HG03060 (cell line): Measurements from ENCODE around the gene CDK5RAP3.

Experiments
- ATAC-seq: cut with Tn5 transposase; IDR thresholded peaks from one replicate; pipeline ENCODE4 v1.9.1; 2021; ENCODE audit warnings: low read depth, moderate number of reproducible peaks; ENCODE audit not compliant: unreplicated experiment

The CDK5RAP3 gene

GRCh38 chr17:47946929-47947397 lies 23.9 kb upstream of the CDK5RAP3 start:
- no peak for ATAC-seq

GRCh38 chr17:47948706-47949196 lies 22.2 kb upstream of the CDK5RAP3 start:
- ATAC-seq, result no peak

DNA sequence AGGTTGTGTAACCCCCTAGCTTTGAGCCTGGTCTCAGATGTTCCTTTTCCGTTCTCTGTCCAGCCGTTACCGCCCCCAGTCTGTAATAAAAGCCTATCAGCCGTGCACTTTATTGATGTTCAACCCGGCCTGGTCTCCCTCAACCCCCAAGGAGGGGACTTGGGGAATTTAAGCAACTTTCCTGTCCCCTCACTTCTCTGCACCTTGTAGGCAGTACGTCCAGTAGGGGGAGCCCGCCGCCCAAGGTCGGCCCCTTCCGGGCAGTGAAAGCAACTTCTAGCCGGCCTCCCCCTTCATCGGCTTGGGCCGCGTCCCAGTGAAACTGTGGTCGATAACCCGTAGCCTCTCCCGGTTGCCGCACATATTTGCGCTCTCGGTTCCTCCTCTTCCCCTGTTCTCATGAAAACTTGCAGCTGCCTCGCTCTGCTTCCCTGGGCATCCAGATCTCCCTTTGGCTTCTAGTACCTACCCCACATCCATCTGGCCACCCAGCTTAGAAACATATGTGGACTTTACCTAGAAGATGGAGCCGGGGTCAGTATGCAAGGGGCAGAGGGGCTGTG lies 21.6 kb upstream of the CDK5RAP3 start:
- no peak for ATAC-seq

- no peak for ATAC-seq
Measured at GRCh38 chr17:47949946-47950345, 21.0 kb upstream of the CDK5RAP3 start.

GRCh38 chr17:47950448-47950847 lies 20.5 kb upstream of the CDK5RAP3 start:
- ATAC-seq, result no peak

DNA sequence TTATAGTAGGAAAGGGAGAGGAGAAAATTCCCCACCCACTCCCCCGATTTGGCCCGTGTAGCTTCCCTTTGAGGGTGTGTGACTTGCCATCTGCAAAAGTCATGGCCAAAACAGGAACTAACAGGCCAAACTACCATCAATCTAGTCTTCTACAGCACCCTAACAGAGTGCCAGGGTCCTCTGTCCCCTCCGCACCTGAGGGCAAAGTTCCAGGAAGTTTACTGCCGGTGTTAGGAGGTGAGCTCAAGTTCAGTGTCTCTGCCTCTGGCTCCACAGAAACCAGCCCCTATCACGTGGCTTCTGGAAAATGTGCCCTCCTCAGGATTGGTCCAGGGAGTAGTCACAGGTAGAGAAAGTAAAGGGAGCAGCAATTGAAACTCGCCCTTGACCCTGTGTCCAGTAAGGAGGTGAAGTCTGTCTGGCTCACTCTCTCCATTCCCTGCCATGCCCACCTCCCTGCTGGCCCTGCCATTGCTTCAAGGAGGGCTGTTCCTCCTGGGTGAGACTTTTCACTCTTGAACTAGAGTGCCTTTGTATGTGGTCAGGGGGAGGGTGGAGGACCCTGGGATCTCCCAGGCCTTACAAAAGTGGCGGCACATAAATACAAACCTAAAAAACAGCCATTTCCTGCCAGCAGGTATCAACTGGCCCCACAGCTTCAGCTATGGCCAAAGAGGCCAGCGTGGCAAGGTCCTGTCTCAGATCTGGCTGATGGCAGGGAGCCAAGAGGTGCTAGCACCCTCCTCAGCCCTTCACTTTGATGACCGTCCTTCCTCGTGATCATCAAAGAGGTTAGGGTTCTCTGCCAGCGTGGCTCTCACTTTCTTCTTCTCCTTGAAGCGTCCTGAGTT lies 18.5 kb upstream of the CDK5RAP3 start:
- ATAC-seq, result no peak

DNA sequence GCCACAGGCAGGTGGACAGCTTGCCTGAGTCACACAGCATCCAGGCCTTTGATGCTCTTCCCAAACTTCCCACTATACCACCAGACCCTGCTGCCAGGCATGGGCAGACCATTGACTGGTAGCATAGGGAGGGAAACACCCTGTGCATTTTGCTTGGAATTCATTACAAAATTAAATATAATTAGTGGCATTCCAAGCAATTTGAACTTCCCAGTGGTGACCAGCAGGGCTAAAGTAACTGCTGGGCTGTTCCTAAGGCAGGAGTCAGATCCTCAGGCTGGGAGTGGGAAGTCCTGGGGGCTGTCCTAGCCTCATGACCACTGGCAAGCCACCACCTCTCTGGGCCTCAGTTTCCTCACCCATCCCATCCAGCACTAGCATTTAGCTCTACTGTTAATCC lies 17.0 kb upstream of the CDK5RAP3 start:
- ATAC-seq, result no peak

DNA sequence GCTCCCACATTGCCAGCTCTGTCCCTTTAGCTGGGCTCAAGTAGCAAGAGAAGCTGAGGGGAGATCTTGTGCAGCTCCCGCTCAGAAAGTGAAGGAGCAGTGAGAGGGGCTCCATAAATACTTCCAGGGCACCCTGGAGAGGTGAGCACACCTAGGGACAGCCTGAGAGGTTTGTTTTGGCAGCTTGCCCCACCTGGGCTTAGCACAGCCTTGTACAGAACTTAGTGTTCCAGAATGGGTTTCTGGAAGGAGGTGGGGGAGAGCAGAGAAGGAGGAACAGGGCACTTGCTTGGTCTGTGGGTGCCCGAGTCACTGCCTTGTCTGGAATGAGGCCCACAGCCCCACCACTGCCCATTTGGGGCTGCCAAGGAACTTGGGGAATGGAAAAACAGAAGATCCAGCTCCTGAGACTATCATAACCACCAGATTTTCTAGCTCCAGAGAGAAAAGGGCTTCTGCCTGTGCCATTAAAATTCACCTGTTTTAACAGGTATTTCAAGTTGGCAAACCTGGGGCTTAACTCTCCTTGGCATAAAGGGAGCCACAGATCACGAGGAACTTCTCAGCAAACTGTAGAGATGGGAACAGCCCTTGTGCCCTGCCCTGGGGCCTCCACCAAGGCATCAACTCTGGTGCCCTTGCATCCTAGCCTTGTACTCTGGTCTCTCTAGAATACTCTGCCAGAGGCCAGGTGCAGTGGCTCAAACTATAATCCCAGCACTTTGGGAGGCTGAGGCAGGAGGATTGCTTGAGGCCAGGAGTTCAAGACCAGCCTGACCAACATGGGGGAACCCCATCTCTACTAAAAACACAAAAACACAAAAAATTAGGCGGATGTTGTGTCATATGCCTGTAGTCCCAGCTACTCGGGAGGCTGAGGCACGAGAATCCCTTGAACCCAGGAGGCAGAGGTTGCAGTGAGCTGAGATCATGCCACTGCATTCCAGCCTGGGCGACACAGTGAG lies 15.1 kb upstream of the CDK5RAP3 start:
- ATAC-seq, result no peak

GRCh38 chr17:47956791-47957590 lies 13.9 kb upstream of the CDK5RAP3 start:
- no peak for ATAC-seq

- ATAC-seq, result no peak
Measured at GRCh38 chr17:47957591-47958490, 13.1 kb upstream of the CDK5RAP3 start, which contains the start of gene PRR15L. Gene PRR15L (minus strand): TSS chr17:47957883. CDS start chr17:47953234, 4,649 bp downstream.

DNA sequence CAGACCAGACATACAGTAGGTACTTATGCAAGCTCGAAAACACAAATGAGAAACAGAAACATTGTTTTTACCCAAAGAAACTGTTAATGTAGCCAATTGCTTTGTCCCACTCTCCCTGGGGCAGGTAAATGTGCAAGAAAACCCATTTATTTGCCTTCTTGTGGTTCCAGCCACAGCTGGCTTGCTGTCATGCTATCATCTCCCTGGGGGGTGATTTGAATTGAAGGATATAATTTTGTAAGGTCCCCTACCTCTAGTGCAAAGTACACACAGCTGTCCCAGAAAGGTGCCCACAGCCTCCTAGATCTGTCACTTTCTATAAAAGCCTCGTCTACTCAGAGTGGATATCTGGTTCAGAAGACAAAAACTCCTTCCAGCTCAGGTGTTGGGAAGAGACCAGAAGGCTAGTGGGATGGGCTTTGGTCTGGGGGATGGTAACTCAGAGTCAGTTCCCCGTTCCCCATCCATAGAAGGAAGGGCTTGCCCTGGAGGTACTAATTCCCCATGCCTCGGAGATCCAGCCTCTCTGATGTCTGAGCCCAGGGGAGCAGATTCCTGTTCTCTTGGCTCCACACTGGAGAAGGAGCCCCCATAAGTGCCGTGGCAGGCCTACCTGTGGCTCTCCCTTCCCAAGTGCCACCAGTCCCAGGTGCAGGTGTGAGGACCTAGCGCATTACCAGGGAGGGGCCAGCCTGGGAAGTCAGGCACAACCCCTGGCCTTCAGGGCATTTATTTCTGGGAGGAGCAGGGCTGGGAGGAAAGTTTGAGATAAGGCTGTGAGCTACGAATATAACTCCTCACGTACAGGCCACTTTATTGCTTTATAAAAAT lies 10.9 kb upstream of the CDK5RAP3 start:
- no peak for ATAC-seq

DNA sequence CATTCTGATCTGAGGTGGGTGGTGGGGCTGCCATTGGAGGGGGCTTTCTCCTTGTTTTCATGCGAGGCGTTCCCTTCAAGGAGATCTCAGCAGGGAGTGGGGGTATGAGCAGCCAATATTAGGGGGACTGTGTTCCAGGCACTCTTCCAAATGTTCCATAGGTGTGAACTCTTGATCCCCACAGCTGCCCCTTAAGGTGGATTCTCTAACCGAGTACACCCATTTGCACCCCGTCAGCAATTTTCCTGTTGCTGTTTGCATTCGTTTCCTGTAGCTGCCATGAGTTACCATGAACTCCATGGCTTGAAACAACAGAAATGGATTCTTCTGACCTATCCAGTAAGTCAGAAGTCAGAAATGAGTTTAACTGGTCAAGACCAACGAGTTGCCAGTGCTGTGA lies 9.5 kb upstream of the CDK5RAP3 start:
- ATAC-seq, result no peak

DNA sequence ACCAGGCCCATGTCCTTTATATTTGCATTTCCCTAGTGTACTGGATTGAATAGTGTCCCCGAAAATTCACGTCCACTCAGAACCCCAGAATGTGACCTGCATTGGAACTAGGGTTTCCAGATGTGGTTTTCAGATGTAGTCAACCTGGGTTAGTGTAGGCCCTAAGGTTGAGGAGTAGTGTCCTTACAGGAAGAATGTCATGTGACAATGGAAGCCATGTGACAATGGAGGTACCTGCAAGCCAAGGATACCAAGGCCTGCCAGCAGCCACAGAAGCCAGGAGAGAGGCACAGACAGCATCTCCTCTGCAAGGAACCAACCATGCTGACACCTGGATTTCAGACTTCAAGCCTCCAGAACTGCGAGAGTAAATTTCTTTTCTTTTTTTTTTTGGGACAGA lies 8.0 kb upstream of the CDK5RAP3 start:
- no peak for ATAC-seq

DNA sequence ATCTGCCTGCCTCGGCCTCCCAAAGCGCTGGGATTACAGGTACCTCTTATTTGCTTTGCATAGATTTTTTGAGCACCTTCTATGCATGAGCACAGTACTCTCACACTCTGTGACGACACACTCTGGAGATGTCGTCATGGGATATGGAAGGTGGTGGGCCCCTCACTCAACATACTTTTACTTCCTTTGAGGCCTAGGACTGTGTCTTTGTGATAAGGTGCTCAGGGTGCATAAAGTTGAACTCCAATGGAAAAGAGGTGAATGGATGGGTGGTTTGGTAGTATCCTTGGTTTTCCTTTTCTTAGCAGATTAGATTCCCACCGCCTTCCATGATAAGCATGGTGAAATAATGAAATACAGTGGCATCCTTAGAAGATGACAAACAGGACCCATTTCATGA lies 6.1 kb upstream of the CDK5RAP3 start:
- ATAC-seq, result no peak

DNA sequence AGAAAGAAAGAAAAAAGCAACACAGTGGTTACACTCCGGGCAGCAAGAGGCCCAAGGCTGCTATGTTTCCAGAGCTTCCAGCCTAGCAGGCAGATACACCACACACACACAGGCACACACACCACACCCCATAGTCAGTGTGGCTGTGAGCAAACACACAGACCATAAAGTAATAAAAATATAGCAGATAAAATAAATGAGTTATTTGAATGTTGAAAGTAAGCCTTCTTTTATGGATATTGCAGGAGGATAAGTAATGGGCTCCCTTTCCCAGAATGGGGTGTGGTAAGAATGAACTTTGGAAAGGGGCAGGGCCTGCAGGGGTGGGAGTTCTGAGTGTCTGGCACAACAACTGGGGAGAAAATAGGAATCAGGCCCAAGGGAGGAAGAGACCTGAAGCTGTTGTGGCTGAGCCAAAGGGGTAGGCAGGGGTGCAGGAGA lies 4.8 kb upstream of the CDK5RAP3 start:
- ATAC-seq, result no peak

- ATAC-seq, result no peak
Measured at GRCh38 chr17:47967607-47968252, 3.2 kb upstream of the CDK5RAP3 start.

DNA sequence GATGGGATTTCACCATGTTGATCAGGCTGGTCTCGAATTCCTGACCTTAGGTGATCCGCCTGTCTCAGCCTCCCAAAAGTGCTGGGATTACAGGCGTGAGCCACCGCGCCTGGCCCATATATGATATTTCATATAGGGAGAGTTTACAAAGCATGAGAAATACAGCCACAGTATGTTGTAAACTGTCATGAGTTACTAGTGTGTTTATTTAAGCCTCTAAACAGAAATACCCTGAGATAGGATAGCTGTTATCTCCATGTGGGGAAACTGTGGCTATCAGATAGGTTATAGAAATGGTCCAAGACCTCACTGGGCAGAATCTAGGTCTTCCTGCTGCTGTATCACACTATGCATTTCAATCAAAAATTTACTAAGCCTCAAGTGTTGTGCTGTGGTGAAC lies 2.1 kb upstream of the CDK5RAP3 start:
- no peak for ATAC-seq
